GM18870 (cell line): ENCODE results near the gene SGTB.
A peak's percentile ranks its signal among the peaks of the same experiment; 100 is the strongest.
"Not testable (repeated sequence)": the region's sequence is repeated elsewhere in the genome, so short reads cannot be mapped to it uniquely, and the experiment has no call there.

ENCODE experiments used
- ATAC-seq: cut with Tn5 transposase; IDR thresholded peaks from one replicate; pipeline ENCODE4 v1.9.1; 2021; ENCODE audit warnings: moderate library complexity; ENCODE audit not compliant: unreplicated experiment

SGTB gene

GRCh38 chr5:65734921-65735320 lies 13.0 kb upstream of the SGTB start:
- ATAC-seq: no peak

DNA sequence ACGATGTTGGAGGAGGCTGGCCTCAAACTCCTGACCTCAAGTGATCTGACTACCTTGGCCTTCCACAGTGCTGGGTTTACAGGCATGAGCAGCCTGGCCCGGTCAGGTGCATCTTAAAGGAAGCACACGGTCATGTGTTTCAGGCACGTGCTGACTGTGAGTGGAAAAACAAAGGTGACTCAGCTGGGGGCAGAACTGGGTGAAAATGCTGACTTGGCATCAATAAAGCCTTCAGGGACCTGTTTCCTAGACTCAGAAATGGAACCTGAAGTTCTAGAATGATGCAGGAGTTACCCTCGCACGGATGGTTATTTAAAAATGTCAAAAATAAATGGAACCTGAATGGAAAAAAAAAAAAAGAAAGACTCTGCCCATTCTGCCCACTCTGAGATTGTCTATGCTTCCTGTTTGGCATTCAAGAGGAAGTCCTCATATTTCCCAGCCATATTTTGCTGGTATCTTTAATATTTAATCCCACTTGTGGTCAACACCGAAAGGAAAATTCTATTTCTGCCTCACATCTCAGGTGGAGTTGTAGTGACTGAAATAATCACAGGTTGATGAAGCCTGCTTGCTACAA lies 12.4 kb upstream of the SGTB start:
- ATAC-seq: not testable (repeated sequence)

GRCh38 chr5:65732046-65732445 lies 10.1 kb upstream of the SGTB start:
- not testable (repeated sequence) for ATAC-seq

- no peak for ATAC-seq
These were observed 9.0 kb upstream of the SGTB start for GRCh38 chr5:65730910-65731309.

GRCh38 chr5:65728218-65728617 lies 6.3 kb upstream of the SGTB start:
- ATAC-seq: no peak

DNA sequence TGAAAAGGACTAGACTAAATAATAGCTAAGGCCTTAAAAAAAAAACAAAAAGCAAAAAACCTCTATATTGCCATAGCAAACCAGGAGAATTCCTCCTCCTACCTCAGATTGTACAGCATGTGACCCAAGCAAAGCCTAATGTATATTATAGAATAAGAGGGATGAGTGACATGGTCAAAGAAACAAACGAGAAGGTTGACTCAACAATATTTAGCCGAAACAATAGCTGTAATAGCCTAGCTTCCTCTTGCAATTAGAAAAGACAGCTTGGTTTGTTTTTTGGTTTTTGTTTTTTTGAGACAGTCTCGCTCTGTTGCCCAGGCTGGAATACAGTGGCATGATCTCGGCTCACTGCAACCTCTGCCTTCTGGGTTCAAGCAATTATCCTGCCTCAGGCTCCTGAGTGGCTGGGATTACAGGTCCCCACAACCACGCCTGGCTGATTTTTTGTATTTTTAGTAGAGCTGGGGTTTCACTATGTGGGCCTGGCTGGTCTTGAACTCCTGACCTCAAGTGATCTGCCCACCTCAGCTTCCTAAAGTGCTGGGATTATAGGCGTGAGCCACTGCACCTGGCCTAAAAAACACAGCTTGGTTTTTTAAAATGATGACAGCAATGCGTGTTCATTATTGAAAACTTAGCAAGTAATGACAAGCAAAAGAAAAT lies 5.7 kb upstream of the SGTB start:
- no peak for ATAC-seq

DNA sequence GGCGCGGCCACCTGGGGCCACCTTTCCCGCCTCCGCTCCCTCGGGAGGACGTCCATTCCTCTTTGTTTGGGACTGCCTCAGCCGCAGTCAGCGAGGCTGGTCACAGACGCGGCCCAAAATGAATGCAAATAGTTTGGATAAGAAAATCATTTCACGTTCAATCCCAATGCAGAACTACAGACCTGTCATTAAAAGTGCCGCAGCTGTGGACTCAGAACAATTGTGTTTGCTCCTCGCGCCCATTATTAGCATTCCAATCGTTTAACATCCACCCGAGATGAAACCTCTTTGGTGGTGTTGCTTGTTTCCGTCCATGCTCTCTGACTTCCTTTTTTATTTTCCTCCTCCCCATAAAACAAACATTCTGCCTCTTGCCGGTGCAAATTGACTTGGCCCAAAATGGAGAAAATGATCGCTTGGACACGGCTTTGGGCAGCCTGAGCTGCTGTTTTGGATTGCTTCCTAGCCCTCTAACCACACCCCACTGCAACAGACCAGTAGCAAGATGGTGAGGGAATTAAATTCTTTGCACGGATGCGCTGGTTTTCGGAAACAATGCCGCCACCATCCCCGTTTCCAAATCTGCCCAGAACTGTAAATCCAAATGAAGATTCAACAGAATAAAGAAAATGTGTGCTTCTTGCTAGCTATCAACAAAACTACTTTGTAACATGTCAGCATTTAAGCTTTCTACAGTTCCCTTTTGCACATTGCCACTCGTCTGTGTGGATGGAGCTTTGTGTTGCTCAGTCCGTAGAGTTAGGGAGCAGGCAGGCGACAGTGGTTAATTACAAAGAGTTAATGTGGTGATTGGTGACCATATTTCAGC lies 880 bp upstream of the SGTB start:
- no peak for ATAC-seq

DNA sequence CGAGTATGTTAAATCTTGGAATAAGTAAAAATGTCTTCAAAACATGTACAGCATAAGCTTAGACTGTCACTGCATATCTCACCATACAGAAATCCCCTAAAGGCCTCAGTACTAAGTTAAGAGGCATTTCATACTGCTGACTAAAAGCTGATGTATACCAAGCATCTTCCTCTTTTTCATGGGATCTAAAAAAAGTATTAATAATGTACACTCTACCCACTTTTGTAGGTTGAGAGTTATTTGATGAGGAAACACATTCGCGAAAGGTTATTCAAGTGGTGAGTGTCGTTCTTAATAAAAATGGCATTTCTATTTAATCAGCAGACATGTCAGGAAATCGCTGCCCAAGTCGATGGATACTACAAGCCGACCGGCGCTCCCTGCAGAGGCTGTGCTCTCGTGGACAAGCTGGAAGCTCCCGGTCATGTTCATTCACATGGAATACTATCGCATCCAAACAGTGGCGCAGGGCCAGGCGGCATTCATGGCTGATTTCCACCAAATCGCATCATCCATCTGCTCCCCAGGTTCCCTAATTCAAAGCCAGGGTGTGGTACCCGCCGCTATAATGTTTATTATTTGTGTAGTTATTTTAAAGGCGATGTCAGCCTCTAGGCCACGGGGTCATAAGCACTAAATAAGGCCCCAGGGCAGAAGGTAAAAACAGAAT lies 724 bp downstream of the SGTB start:
- peak; percentile 39 for ATAC-seq

GRCh38 chr5:65718576-65719310 lies 3.2 kb downstream of the SGTB start:
- ATAC-seq: no peak

GRCh38 chr5:65708145-65708544 lies 13.8 kb downstream of the SGTB start:
- ATAC-seq: no peak

- no peak for ATAC-seq
These were observed 14.2 kb downstream of the SGTB start for GRCh38 chr5:65707663-65708062.

GRCh38 chr5:65704621-65705239 lies 17.2 kb downstream of the SGTB start:
- no peak for ATAC-seq

DNA sequence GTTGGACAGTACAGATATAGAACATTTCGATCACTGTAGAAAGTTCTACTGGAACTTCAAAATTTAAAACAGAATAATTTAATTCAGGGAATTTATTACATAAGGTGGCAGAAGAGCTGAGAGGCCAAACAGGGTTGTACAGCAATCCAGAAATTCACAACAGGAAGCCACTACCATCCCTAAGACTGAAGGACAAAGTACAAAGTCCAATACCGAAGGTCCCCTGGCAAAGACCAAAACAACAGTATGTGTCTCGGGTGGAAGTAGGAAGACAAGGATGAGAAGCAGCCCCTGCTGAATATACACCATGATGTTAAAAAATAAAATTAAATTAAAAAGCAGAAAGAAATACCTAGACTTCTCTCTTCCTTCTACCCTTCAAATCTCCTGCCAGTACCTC lies 19.9 kb downstream of the SGTB start:
- no peak for ATAC-seq

GRCh38 chr5:65699338-65699737 lies 22.6 kb downstream of the SGTB start:
- ATAC-seq: no peak

DNA sequence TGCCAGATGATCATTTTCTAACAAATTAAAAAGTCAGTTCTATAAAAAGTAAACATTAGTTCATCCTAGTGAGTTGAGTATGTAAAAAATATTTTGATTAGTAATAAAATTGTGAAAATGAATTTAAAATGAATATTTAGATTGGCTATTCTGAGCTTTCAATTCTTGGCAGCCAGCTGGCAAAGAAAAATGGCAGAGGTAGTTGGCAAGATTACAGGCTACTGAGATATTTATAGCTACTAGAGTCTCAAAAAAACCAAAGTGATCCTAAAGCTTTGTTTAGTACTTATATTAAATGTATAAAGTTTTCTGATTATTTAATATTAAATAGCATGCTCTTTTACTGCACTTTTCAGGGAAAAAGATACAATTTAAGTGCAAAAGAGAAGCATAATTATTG lies 25.0 kb downstream of the SGTB start:
- no peak for ATAC-seq

GRCh38 chr5:65695896-65696295 lies 26.0 kb downstream of the SGTB start:
- no peak for ATAC-seq

DNA sequence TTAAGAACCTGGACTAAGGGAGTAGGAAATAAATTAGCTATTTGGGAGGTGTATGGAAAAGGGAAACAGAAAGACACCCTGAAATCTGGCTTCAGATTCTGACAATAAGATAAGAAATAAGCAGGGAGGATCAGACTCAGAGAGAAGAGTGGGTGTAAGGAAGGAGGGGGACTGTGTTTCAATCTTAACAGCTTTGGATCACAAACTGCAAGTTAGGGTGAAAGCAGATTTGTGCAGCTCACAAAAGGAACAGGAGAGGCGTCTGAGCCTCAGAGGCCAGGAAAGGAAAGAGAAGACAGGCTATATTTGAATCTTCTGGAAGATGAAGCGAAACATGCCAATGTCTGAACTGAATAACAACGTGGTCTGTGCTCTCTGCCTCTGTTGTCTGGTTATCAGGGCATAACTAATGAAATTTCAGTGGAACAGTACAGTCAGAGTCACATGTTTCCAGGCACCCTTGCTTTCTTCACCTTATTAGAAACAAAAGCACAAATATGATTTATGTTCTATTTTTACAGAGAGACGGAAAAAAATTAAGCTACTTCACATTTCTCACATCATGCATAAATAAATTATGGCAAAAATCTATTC lies 26.6 kb downstream of the SGTB start:
- no peak for ATAC-seq

DNA sequence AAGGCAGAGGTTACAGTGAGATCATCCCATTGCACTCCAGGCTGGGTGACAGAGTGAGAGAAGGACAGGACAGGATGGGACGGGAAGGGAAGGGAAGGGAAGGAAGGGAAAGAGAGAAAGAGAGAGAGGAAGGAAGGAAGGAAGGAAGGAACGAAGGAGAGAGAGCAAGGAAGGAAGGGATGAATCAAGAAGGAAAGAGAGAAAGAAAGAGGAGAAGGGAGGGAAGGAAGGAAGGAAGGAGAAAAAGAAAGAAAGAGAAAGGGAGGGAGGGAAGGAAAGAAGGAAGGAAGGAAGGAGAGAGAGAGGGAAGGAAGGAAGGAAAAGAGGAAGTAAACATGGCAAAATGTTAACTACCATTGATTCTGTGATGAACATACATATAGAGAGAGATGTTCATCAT lies 28.8 kb downstream of the SGTB start:
- ATAC-seq: no peak

DNA sequence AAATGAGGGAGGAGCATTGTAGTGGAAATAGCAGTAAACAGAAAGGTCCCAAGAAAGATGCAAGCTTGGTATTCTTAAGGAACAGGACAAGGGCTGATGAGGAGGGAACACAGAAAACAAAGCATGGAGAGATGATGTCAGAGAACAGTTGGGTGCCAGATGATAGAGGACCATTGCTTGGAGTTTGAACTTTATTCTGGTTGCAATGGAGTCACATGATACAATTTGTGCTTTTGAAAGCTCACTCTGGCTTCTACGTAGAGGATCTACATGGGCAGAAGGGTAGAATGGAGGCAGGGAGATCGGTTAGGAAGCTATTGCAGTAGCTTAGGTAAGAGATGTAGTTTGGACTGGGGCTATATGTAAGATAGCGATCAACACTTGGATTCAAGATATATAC lies 39.8 kb downstream of the SGTB start:
- ATAC-seq: no peak

- ATAC-seq: not testable (repeated sequence)
These were observed 45.9 kb downstream of the SGTB start for GRCh38 chr5:65676056-65676455.
